DND-41 (cell line): ENCODE results near the gene RAVER2.

Source experiments
- ATAC-seq: fragments of 200-7000 bp; cut with Tn5 transposase; 3 replicates; pipeline ENCODE4 v1.9.1; 2021; ENCODE audit warnings: low read depth; ENCODE audit not compliant: insufficient read depth
- DNase-seq: peaks from one replicate; pipeline ENCODE4 v3.0.0-alpha.2; 2020
- H2AFZ ChIP-seq: 2 replicates; pipeline ENCODE4 v1.6.0; 2012; ENCODE audit warnings: low read depth, low read length
- H3K27ac ChIP-seq: 2 replicates; pipeline ENCODE4 v1.5.1; 2012; ENCODE audit warnings: low read length, inconsistent platforms
- H3K27me3 ChIP-seq: fragments of 200-600 bp; sonication (generic); 2 replicates; pipeline ENCODE4 v1.6.0; 2012; ENCODE audit warnings: low read length, mild to moderate bottlenecking, inconsistent platforms; ENCODE audit not compliant: insufficient read depth, poor library complexity
- H3K36me3 ChIP-seq: 2 replicates; pipeline ENCODE4 v1.5.1; 2012; ENCODE audit warnings: low read length, inconsistent platforms; ENCODE audit not compliant: insufficient read depth
- H3K4me1 ChIP-seq: 2 replicates; pipeline ENCODE4 v1.5.1; 2012; ENCODE audit warnings: mild to moderate bottlenecking, low read length; ENCODE audit not compliant: insufficient read depth
- H3K4me2 ChIP-seq: 2 replicates; pipeline ENCODE4 v1.6.0; 2012; ENCODE audit warnings: mild to moderate bottlenecking, moderate library complexity, low read length, inconsistent platforms; ENCODE audit not compliant: insufficient read depth
- H3K4me3 ChIP-seq, 2 experiments: fragments of 200-600 bp in 1 of 2; shearing (Covaris generic) in 1 of 2; 2 replicates each; pipeline ENCODE4 v1.5.1; 2012 to 2016; ENCODE audit warnings: inconsistent platforms in 2 of 2, low read length in 2 of 2, mild to moderate bottlenecking in 2 of 2, low read depth in 1 of 2, moderate library complexity in 1 of 2
- H3K79me2 ChIP-seq: 2 replicates; pipeline ENCODE4 v1.6.0; 2012; ENCODE audit warnings: low read length, inconsistent platforms; ENCODE audit not compliant: insufficient read depth
- H3K9ac ChIP-seq: 2 replicates; pipeline ENCODE4 v1.6.0; 2012; ENCODE audit warnings: low read depth, mild to moderate bottlenecking, inconsistent platforms, low read length, moderate library complexity
- H3K9me3 ChIP-seq: 2 replicates; pipeline ENCODE4 v1.5.1; 2012; ENCODE audit warnings: low read length, moderate library complexity, mild to moderate bottlenecking, inconsistent platforms; ENCODE audit not compliant: insufficient read depth, severe bottlenecking
- H4K20me1 ChIP-seq: 2 replicates; pipeline ENCODE4 v1.6.0; 2012; ENCODE audit warnings: low read length; ENCODE audit not compliant: insufficient read depth
- CTCF ChIP-seq: IDR thresholded peaks from 2 replicates; pipeline ENCODE4 v1.5.1; 2012; ENCODE audit warnings: borderline replicate concordance, low read length, moderate library complexity, mild to moderate bottlenecking; ENCODE audit not compliant: poor library complexity, severe bottlenecking; ENCODE audit errors: extremely low read depth
- EZH2 ChIP-seq: IDR thresholded peaks from 3 replicates; pipeline ENCODE4 v1.6.1; 2012; ENCODE audit warnings: borderline replicate concordance, low read depth, mild to moderate bottlenecking, moderate library complexity, low read length, inconsistent platforms; ENCODE audit not compliant: severe bottlenecking

RAVER2 gene

DNA sequence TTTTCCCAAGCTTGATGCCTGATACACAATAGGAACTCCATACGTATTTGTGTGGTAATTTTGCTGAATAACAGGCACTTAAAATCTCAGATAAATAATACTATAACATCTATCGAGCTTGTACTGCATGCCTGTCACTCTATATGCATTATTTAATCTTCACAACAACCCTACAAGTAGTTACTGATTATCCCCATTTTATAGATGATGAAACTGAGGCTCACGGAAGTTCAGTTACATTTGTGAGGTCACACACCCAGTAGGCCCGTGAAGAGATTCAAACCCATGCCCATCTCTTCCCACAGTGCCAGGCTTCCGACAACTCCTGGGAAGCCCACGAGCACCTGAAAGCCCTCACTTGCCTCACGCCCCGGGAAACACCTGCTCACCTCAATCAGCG is 98.8 kb downstream of the RAVER2 start:
- no peaks in the 10 kb centered on the region for H3K9me3 ChIP-seq
- DNase-seq (no peak), ATAC-seq (no peak)
- H3K9ac ChIP-seq = no peak overlapping the region
- H4K20me1 ChIP-seq = no peaks in the 10 kb centered on the region
- TF ChIP-seq EZH2 (no peak), CTCF (no peak)
- no peaks in the 10 kb centered on the region for H3K4me1 ChIP-seq
- H2AFZ ChIP-seq = no peak overlapping the region
- no peak overlapping the region for H3K4me3 ChIP-seq
- no peak overlapping the region for H3K4me2 ChIP-seq
- H3K27ac ChIP-seq = no peak overlapping the region
- H3K27me3 ChIP-seq = no peaks in the 10 kb centered on the region
- peaks cover 85% of the 10 kb centered on the region for H3K36me3 ChIP-seq
- H3K79me2 ChIP-seq = no peaks in the 10 kb centered on the region

DNA sequence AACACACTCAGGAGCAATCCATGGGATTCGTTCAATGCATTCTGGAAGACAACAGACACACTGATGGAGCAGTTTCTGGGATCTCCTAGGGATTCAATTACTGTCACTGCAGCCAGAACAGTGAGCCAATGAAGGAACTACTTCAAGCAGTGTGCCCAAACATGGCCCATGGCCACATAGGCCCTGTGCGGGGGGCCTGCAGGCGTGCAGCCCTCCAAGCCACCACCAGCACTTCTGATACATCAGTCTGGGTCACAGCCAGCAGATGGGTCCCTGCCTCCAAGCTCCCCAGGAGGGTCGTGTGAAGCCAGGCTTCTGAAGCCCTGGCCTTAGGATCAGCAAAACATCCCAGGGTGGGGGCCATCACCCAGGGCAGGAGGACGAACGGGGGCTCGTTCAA is 99.3 kb downstream of the RAVER2 start:
- H3K9ac ChIP-seq = no peak overlapping the region
- DNase-seq (no peak), ATAC-seq (no peak)
- TF ChIP-seq CTCF (no peak), EZH2 (no peak)
- peaks cover 87% of the 10 kb centered on the region for H3K36me3 ChIP-seq
- H3K9me3 ChIP-seq = no peaks in the 10 kb centered on the region
- H3K27ac ChIP-seq = no peak overlapping the region
- H3K27me3 ChIP-seq = no peaks in the 10 kb centered on the region
- H3K79me2 ChIP-seq = no peaks in the 10 kb centered on the region
- H3K4me1 ChIP-seq = no peaks in the 10 kb centered on the region
- H2AFZ ChIP-seq = no peak overlapping the region
- no peak overlapping the region for H3K4me2 ChIP-seq
- no peaks in the 10 kb centered on the region for H4K20me1 ChIP-seq
- no peak overlapping the region for H3K4me3 ChIP-seq

DNA sequence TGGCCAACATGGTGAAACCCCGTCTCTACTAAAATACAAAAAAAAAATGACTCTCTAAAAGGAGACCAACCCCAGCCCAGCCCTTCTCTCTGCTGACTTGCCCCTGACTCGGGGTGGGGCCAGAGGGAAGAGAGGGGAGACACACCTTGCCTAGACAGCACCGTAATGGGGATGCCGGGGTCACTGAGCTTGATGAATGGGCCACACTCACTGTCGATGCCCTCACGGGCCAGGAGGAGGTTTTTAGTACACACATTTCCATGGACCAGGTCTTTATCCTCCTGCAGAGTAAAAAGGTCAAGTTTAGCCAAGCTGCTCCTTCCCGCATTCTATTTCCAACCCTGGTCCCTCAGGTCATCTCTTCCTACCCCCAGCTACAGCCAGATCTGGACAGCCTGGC is 99.7 kb downstream of the RAVER2 start:
- TF ChIP-seq EZH2 (no peak), CTCF (no peak)
- H3K27ac ChIP-seq = no peak overlapping the region
- no peaks in the 10 kb centered on the region for H4K20me1 ChIP-seq
- H3K4me2 ChIP-seq = no peak overlapping the region
- ATAC-seq (no peak), DNase-seq (no peak)
- H3K36me3 ChIP-seq = peaks cover 87% of the 10 kb centered on the region
- no peaks in the 10 kb centered on the region for H3K27me3 ChIP-seq
- H3K9me3 ChIP-seq = no peaks in the 10 kb centered on the region
- H3K4me1 ChIP-seq = no peaks in the 10 kb centered on the region
- H3K4me3 ChIP-seq = no peak overlapping the region
- no peak overlapping the region for H2AFZ ChIP-seq
- H3K79me2 ChIP-seq = no peaks in the 10 kb centered on the region
- no peak overlapping the region for H3K9ac ChIP-seq
